SK-N-DZ (cell line): Measurements from ENCODE around the gene OSBPL2.

Source experiments
- DNase-seq: peaks from one replicate; pipeline ENCODE4 v3.0.0-alpha.2; 2015; ENCODE audit warnings: low spot score

OSBPL2 gene

DNA sequence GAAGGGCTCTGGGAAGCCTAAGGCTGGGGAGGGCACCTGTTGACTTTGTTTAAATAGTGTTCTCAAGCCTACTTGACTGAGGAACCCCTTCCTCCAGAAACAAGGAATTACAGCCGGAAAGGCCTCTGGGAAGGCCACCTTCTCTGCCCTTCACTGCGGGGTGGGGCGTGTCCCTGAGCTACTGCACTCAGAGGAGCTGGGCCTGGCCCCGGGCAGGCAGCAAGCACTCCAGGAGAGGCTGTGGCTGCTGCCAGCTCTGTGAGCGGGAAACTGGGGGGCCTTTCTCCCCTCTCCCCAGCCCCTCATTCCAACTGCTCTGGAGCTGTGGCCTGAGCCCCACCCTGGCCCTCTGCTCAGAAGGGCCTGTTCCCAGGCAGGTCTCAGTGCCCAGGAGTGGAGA lies 4.0 kb upstream of the OSBPL2 start:
- no peak for DNase-seq

DNA sequence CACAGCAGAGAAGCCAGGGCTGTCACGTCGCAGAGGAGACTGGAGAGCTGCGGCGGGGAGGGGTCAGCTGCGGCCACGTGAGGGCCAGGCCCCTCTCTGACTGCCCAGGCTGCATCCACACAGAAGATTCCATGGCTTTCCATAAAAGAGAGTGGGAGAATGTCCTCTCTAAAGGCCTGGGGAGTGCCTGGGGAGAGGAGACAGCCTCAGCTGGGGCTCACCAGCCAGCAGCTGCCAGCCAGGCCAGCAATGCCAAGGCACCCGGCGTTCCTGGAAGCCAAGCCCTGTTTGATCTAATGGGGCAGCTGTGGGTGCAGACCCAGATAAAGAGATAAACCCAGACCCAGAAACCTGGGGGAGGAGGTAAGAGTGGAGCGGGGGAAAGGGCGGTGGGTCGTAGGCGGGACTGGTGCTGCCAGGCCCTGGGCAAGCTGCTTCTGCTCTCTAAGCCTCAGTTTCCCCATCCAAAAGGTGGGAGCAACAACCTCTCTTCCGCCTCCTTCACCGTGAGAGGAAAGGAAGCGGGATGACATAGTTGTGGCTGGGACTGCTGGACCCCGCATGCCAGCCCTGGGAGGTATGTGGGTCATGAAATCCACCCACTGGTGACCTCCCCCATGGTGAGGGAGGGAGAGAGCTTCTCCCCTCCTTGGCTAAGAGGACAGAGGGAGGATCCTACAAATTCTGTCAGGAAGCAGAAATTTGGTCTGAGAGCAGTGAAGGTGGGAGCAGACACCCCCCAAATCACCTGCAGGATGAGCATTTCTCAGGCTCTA lies 3.1 kb upstream of the OSBPL2 start:
- no peak for DNase-seq

- no peak for DNase-seq
Observed at GRCh38 chr20:62235777-62236157, 2.6 kb upstream of the OSBPL2 start.

- DNase-seq, result no peak
Observed at GRCh38 chr20:62236200-62236599, 2.1 kb upstream of the OSBPL2 start.

- peak; percentile 89 for DNase-seq
Observed at GRCh38 chr20:62236766-62237513, 1.4 kb upstream of the OSBPL2 start.

DNA sequence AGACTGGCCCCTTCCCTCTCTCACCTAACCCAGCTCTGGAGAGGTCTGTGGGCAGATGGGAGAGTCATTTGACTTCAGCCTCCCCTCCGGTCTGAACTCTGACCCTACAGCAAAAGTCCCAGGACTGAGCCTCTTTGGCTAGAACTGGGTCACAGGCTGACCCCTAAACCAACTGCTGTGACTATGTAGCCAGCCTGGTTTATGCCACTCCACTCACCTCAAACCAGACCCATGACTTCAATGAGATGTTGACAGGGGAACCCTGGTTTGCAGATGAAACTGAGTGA lies 864 bp upstream of the OSBPL2 start:
- DNase-seq, result no peak

- no peak for DNase-seq
Observed at GRCh38 chr20:62238569-62239277, 402 bp downstream of the OSBPL2 start.

- no peak for DNase-seq
Observed at GRCh38 chr20:62239278-62239879, 1.1 kb downstream of the OSBPL2 start.

DNA sequence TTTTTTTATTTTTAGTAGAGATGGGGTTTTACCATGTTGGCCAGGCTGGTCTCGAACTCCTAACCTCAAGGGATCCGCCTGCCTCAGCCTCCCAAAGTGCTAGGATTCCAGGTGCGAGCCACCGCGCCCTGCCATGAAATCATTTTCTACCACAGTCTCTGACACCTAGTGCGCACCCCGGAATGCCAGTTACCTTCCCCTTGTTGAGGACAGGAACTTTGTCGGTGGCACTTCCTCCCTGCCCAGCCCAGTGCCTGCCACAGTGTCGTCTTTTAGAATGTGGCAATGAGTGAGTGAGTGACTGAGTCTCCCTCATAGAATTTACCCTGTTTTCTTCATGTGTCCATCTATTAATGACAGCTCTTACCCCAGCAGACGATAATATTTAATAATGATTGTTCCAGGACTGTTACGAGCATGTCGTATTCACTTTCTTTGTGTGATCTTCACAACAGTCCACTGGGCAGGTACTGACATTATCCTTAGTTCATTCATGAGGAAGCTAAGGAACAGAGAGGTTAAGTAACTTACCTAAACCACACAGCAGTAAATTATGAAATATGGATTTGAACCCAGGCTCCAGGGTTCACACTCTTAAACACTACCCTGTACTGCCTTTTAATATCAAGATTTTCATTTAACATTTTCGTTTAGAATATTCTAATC lies 1.8 kb downstream of the OSBPL2 start:
- no peak for DNase-seq

DNA sequence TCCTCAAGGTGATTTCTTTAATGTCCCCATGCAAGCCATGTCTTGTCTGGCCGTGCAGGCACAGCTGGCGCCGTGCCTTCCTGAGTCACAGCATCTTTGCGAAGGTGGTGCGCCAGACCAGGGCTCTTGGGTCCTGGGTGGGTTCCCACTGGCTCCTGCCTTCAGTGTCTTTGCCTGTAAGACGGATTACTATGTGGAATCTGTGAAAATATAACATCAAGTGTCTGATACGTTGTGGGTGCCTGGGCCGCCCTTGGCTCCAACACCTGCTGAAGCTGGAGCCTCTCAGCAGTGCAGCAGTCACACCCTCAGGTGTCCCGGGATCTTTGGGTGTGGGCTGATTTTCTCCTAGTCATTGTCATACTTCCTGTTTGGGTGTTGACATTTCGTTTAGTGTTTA lies 3.2 kb downstream of the OSBPL2 start:
- DNase-seq, result no peak

- DNase-seq, result no peak
Observed at GRCh38 chr20:62242176-62242575, 3.9 kb downstream of the OSBPL2 start.

DNA sequence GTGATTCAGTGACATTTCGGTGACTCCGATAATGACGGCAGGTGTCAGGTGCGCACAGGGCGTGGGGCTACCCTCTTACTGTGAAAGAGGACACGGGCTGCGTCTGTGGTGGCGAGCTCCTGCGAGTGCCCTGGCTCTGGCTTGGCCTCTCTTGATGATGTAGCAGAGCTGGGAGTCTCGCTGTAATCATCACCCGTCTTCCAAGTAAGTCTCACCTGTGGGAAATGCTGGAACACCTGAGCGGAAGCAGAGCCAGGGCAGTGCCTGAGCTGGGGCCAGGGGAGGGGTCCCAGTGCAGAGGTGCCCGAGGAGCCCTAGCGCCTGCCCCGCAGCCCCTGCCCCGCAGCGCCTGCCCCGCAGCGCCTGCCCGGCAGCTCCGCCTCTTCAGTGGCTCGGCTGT lies 4.8 kb downstream of the OSBPL2 start:
- no peak for DNase-seq

DNA sequence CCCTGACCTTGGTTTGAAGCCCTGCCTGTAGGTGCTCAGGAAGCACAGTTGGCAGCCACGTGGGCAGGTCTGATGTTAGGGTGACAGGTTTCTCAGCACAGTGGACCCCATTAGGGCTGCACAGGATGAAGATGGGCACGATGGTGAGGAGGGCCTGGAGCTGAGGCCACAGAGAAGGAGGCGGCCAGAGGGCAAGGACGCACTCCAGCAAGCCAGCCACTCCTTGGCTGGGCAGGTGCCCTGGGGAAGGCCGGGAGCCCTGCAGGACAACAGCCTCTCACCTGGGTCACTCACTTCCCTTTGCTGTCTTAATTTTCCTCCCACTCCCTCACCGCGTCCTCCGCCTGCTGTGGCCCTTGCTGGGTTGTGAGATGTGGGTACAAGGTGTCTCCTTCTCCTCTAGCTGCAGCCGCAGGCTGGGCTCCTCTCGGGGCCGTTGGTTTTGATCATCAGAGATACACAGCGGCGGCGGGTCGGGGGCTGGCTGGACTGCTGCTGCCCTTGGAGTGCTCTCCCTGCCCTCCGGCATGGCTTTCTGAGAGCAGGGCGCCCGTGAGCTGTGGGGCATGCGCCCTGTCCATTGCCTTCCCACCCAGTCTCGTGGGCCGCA lies 5.7 kb downstream of the OSBPL2 start:
- DNase-seq, result no peak

DNA sequence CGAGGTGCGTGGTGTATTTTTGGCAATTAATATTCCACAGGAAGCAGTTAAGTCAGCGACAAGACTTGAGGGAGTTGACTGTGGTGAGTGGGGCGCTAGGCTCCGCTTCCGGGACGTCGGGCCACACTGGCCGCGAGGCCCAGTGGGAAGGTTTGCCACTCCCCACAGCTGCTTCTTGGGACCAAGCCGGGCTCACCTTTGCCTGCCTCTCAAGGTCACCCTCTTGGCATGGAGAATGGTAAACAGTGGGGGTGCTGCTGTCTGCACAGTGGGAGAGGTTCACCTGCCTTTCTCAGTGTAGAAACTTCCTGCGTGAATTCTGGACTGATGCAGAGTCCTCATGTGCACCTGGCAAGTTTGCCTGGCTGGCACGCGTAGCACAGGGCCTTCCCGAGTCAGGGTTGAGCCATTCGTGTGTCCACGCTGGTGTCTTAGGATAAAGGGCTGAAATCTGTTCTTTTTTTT lies 6.4 kb downstream of the OSBPL2 start:
- DNase-seq, result no peak

- no peak for DNase-seq
Observed at GRCh38 chr20:62245911-62246280, 7.6 kb downstream of the OSBPL2 start.

GRCh38 chr20:62246431-62246830 lies 8.1 kb downstream of the OSBPL2 start:
- DNase-seq, result no peak

- DNase-seq, result no peak
Observed at GRCh38 chr20:62246872-62247652, 8.7 kb downstream of the OSBPL2 start.

- DNase-seq, result no peak
Observed at GRCh38 chr20:62248890-62249560, 10.7 kb downstream of the OSBPL2 start.

- no peak for DNase-seq
Observed at GRCh38 chr20:62252342-62252966, 14.1 kb downstream of the OSBPL2 start.
